Ishikawa (cell line): ENCODE measurements around the gene GPRC5D.

Experiments used
- CEBPB ChIP-seq: IDR thresholded peaks from 2 replicates; pipeline ENCODE4 v1.6.1; 2012
- CREB1 ChIP-seq: IDR thresholded peaks from 2 replicates; pipeline ENCODE4 v1.6.1; 2012; ENCODE audit warnings: low read depth
- EGR1 ChIP-seq: IDR thresholded peaks from 2 replicates; pipeline ENCODE4 v1.6.1; 2012
- EP300 ChIP-seq: IDR thresholded peaks from 2 replicates; pipeline ENCODE4 v1.6.1; 2012; ENCODE audit warnings: borderline replicate concordance
- FOXM1 ChIP-seq: IDR thresholded peaks from 2 replicates; pipeline ENCODE4 v1.6.1; 2012; ENCODE audit warnings: low read depth, borderline replicate concordance
- NFIC ChIP-seq: IDR thresholded peaks from 2 replicates; pipeline ENCODE4 v1.6.1; 2012
- RAD21 ChIP-seq: IDR thresholded peaks from 2 replicates; pipeline ENCODE4 v1.6.1; 2012; ENCODE audit warnings: low read depth
- TAF1 ChIP-seq: IDR thresholded peaks from 2 replicates; pipeline ENCODE4 v1.6.1; 2012; ENCODE audit warnings: low read depth, mild to moderate bottlenecking
- TCF12 ChIP-seq: IDR thresholded peaks from 2 replicates; pipeline ENCODE4 v1.6.1; 2012; ENCODE audit warnings: low read depth
- TEAD4 ChIP-seq: IDR thresholded peaks from 2 replicates; pipeline ENCODE4 v1.6.1; 2012
- YY1 ChIP-seq: IDR thresholded peaks from 2 replicates; pipeline ENCODE4 v1.6.1; 2012; ENCODE audit warnings: low read depth
- ZBTB7A ChIP-seq: IDR thresholded peaks from 2 replicates; pipeline ENCODE4 v1.6.1; 2012; ENCODE audit warnings: low read depth
- TF ChIP-seq, protein P1 (sequence below): IDR thresholded peaks from 2 replicates; pipeline ENCODE4 v1.6.1; 2012
- TF ChIP-seq, protein P2 (sequence below): IDR thresholded peaks from 2 replicates; pipeline ENCODE4 v1.6.1; 2012
- TF ChIP-seq, protein P3 (sequence below): IDR thresholded peaks from 2 replicates; pipeline ENCODE4 v1.6.1; 2012; ENCODE audit warnings: low read depth, mild to moderate bottlenecking

GPRC5D gene

DNA sequence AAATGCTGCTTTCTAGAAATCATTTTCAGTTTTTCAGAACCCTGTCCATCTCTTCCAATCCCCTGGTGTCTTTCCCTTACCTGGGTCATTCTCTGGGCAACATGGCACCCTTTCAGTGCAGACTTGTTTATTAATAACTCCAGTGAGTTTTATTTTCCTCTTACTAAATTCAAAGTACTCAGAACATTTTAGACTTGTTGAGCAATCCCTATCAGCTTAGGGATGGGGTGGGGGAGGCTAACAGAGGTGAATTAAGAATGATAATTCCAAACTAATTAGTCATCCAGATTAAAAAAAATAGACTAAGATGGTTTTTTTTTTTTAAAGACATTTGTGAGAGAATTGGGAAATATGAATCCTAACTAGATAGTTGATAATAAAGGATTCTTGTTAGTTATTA lies 49.9 kb downstream of the GPRC5D start:
- no peak for TF ChIP-seq TCF12
- TF ChIP-seq, protein P1, sequence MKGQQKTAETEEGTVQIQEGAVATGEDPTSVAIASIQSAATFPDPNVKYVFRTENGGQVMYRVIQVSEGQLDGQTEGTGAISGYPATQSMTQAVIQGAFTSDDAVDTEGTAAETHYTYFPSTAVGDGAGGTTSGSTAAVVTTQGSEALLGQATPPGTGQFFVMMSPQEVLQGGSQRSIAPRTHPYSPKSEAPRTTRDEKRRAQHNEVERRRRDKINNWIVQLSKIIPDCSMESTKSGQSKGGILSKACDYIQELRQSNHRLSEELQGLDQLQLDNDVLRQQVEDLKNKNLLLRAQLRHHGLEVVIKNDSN, result no peak
- no peak for TF ChIP-seq FOXM1
- TF ChIP-seq, protein P2, sequence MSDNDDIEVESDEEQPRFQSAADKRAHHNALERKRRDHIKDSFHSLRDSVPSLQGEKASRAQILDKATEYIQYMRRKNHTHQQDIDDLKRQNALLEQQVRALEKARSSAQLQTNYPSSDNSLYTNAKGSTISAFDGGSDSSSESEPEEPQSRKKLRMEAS, result no peak
- TF ChIP-seq CEBPB, result peak; percentile 60
- TF ChIP-seq EP300, result no peak
- no peak for TF ChIP-seq NFIC

DNA sequence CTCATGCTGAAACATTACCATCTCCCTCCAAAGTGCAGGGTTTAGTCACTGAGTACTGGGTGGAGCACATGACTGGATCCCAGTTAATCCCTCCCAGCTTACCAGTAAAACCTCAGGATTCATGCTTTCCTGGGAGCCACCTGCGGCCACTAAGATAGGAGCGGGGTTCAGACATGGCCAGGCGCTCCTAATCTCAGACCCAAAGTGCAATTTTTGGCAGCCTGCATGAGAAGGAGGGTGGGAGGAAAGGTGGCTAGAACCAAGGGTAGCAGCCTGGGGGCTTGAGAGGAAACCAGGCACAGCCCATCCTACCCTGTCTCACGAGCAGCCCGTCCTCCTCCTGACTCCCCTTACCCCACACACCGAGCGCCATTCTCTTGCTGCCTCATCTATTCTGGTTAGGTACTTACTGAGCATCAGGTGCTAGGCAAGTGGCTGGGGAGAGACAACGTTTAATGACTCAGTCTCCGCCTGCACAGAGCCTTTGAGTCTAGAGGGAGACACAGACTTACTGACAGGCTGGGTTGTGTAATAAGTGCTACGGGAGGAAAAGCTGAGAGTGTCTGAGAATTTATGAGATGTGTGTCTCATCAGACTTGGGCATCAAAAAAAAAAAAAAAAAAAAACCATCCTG lies 50.7 kb downstream of the GPRC5D start:
- no peak for TF ChIP-seq TCF12
- no peak for TF ChIP-seq CREB1
- TF ChIP-seq CEBPB, result no peak
- TF ChIP-seq TAF1, result no peak
- TF ChIP-seq RAD21, result no peak
- TF ChIP-seq, protein P3, sequence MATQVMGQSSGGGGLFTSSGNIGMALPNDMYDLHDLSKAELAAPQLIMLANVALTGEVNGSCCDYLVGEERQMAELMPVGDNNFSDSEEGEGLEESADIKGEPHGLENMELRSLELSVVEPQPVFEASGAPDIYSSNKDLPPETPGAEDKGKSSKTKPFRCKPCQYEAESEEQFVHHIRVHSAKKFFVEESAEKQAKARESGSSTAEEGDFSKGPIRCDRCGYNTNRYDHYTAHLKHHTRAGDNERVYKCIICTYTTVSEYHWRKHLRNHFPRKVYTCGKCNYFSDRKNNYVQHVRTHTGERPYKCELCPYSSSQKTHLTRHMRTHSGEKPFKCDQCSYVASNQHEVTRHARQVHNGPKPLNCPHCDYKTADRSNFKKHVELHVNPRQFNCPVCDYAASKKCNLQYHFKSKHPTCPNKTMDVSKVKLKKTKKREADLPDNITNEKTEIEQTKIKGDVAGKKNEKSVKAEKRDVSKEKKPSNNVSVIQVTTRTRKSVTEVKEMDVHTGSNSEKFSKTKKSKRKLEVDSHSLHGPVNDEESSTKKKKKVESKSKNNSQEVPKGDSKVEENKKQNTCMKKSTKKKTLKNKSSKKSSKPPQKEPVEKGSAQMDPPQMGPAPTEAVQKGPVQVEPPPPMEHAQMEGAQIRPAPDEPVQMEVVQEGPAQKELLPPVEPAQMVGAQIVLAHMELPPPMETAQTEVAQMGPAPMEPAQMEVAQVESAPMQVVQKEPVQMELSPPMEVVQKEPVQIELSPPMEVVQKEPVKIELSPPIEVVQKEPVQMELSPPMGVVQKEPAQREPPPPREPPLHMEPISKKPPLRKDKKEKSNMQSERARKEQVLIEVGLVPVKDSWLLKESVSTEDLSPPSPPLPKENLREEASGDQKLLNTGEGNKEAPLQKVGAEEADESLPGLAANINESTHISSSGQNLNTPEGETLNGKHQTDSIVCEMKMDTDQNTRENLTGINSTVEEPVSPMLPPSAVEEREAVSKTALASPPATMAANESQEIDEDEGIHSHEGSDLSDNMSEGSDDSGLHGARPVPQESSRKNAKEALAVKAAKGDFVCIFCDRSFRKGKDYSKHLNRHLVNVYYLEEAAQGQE, result no peak
- TF ChIP-seq ZBTB7A, result no peak
- no peak for TF ChIP-seq EGR1
- no peak for TF ChIP-seq FOXM1
- TF ChIP-seq EP300, result no peak
- no peak for TF ChIP-seq YY1
- TF ChIP-seq NFIC, result no peak
- TF ChIP-seq, protein P1, result no peak
- TF ChIP-seq, protein P2, result no peak
- TF ChIP-seq TEAD4, result no peak

DNA sequence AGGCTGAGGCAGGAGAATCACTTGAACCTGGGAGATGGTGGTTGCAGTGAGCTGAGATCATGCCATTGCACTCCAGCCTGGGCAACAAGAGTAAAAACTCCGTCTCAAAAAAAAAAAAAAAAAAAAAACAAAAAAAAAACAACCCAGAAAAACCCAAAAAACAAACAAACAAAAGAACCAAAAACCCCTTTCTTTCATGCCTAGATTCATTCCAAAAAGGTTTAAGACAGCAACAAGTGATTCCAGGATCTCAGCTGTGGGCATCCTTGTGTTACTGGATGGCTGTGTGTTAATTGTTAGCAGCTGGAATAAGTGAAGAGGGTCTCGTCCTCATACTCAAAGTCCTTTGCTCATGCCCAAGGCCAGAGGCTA lies 51.2 kb downstream of the GPRC5D start:
- no peak for TF ChIP-seq FOXM1

DNA sequence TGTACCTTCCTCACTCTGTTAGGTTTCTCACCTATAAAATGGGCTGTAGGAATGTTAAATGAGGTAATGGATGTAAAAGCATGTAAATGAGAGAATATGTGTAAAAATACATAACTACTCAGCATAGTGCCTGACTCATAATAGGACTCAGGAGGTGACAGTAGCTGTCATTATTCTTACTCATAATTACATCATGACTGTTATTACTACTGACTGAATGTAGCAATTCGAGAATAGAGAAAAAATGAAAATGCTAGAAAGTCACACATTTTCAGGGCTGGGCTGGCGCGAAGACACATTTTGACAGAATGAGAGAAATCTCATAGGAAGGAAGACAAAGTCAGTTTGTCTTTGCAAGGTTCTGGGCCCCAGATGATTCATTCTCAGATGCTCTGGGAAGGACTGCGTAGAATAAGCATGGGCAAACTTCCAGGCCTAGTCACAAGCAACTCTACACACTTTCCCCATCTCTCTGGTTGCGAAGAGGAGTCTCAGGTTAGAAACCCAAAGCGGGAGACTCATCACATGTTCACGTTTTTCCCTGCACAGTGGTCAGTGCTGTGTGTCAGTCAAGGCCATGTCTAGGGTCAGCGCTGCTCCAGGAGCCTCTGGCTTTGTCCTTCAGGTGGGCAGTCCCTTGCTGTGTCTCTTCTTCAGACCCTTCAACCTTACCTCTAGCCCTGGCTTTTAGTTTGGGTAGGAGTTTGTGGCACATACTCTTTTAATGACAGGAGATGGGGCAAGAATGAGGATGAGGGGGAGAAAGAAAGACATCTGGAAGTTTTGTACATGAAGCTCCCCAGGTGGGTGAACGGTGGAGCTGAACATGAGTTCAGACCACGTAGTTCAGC lies 52.2 kb downstream of the GPRC5D start:
- TF ChIP-seq EP300 (no peak), CREB1 (no peak), NFIC (no peak), TAF1 (no peak), FOXM1 (no peak), CEBPB (no peak), RAD21 (no peak), TEAD4 (no peak), ZBTB7A (no peak), EGR1 (no peak), YY1 (no peak)
- TF ChIP-seq, protein P1, result no peak
- TF ChIP-seq, protein P2, result no peak
- TF ChIP-seq, protein P3, result no peak

DNA sequence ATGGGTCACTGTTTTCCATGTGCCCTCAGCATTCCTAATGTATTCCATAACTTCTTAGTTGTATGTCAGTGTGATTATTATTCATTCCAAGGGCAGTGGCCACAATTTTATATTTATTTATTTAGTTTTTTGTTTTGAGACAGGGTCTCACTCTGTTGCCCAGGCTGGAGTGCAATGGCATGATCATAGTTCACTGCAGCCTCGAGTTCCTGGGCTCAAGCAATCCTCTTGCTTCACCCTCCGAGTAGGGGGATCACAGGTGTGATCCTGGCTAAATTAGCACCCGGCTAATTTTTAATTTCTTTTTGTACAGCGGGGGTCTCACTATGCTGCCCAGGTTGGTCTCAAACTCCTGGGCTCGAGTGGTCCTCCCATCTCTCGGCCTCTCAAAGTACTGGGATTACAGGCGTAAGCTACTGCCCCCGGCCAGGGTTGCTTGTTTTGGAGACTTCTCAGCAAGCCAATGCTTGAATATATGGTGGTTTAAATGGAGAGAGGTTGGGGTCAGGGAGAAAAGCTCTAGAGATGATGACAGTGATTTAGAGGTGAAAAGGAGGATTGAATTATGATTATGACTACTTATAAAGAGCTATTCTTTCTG lies 53.0 kb downstream of the GPRC5D start:
- TF ChIP-seq, protein P3, result no peak
- TF ChIP-seq NFIC (no peak), TEAD4 (no peak), EGR1 (no peak), TCF12 (no peak), CEBPB (no peak), ZBTB7A (no peak), EP300 (no peak), YY1 (no peak), TAF1 (no peak)
